Gastrocnemius medialis (tissue), 4 donors: ENCODE results near the gene IGLL1. TPM values are rescaled to one million over a fixed set of nuclear protein-coding genes. Genes with fewer than 3 reads are reported as not detected.

Source experiments
- ATAC-seq, 2 donors: fragments of 150-250 bp; one replicate each; pipeline ENCODE4 v1.9.1; 2016
- DNase-seq, 2 donors: peaks; one replicate each; pipeline ENCODE4 v3.0.0-alpha.2; 2019
- H3K27ac ChIP-seq, 4 donors: fragments of 200-600 bp; sonication (generic); 1 replicate in 1 of 4; 2 replicates in 3 of 4; pipeline ENCODE4 v1.5.1; 2016 to 2018; ENCODE audit warnings: mild to moderate bottlenecking in 2 of 4, moderate library complexity in 1 of 4
- H3K27me3 ChIP-seq, 3 donors: fragments of 200-600 bp; sonication (generic) in 2 of 3; 1 replicate in 1 of 3; 2 replicates in 2 of 3; pipeline versions ENCODE4 v1.5.1 to v1.6.0; 2016 to 2019; ENCODE audit warnings: mild to moderate bottlenecking in 1 of 3, moderate library complexity in 1 of 3
- H3K36me3 ChIP-seq, 2 donors: fragments of 200-600 bp; sonication (generic) in 1 of 2; one replicate each; pipeline ENCODE4 v1.5.1; 2017 to 2018
- H3K4me1 ChIP-seq, 2 donors: fragments of 200-600 bp; sonication (generic) in 1 of 2; one replicate each; pipeline ENCODE4 v1.5.1; 2016 to 2017; ENCODE audit warnings: mild to moderate bottlenecking in 2 of 2
- H3K4me3 ChIP-seq, 4 donors: fragments of 200-600 bp; sonication (generic) in 3 of 4; 1 replicate in 1 of 4; 2 replicates in 3 of 4; pipeline ENCODE4 v1.5.1; 2016 to 2019; ENCODE audit warnings: mild to moderate bottlenecking in 2 of 4
- H3K9me3 ChIP-seq, 3 donors: fragments of 200-600 bp; sonication (generic) in 2 of 3; 1 replicate in 1 of 3; 2 replicates in 2 of 3; pipeline ENCODE4 v1.5.1; 2016 to 2019
- POLR2A ChIP-seq, 2 donors: fragments of 450-650 bp; IDR thresholded peaks; one replicate each; pipeline ENCODE4 v1.6.1; 2017; ENCODE audit warnings: antibody characterized with exemption in 2 of 2, mild to moderate bottlenecking in 2 of 2, moderate library complexity in 2 of 2
- in situ Hi-C, 4 donors: fragments of 200-750 bp; cut with MboI; loops; one replicate each; pipeline versions ENCODE4 v1.15.0 to v1.8.0; 2017; ENCODE audit warnings: low sequenced_read_pairs in 4 of 4
- intact Hi-C: fragments of 100-400 bp; cut with DNase I; formaldehyde crosslinking; loops from one replicate; pipeline ENCODE4 v1.15.1; 2023; ENCODE audit warnings: low total_unique reads
- total RNA-seq, 4 donors: library from RNA; depleted of rRNA; stranded (reverse); fragments of >200 nt; gene quantifications; one replicate each; pipeline versions ENCODE4 v1.1.0 to v1.2.3, GENCODE V29; 2016
- TF ChIP-seq, protein P1 (sequence below), 5 experiments: fragments of 450-650 bp in 3 of 5; fragments of 200-600 bp in 2 of 5; sonication (generic) in 2 of 5; IDR thresholded peaks in 4 of 5; conservative IDR thresholded peaks in 1 of 5; 1 replicate in 4 of 5; 2 replicates in 1 of 5; pipeline ENCODE4 v1.5.1; 2016 to 2019; ENCODE audit warnings: antibody characterized with exemption in 5 of 5, mild to moderate bottlenecking in 3 of 5, moderate library complexity in 3 of 5

Gene IGLL1
- total RNA-seq, 4 donors from 2014 or later: not detected

DNA sequence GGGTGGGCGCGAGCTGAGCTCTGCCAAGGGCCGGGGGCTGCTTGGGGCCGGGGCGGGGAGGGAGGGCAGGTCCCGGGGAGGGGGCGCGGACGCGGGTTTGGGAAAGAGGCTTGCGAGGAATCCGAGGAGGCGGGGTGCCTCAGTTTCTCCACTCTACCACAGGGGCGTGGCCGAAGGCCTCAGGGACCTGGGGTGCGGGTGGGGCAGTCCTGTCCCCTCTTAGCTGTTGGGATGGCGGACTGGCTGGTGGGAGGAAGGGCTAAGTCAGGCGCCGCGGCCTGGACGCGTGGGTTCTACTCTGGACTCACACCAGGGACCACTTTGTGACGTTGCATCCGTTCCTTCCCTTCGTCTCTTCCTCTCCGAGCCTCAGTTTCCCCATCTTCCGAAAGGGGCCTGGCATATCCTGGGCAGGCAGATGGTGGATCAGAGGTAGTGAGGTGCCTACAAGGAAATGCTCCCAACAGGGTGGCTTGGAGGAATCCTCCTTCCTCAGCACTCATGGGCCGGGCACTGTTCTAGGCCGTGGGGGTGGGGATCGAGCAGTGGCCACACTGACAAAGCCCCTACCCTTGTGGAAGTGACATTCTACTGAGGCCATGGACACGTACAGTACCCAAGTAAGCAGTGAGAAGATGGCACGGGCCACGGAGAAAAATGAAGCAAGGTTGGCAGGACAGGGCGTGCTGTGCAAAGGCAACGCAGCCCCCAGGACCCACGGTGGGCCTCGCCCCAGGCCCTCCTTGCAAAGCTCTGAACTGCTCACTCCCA is 13.2 kb downstream of the IGLL1 start:
- DNase-seq: no peak
- in situ Hi-C loops: no loop called here
- H3K27me3 ChIP-seq: peaks cover 24 to 36% (median 32%) of the 10 kb centered on the region in 3 donors

DNA sequence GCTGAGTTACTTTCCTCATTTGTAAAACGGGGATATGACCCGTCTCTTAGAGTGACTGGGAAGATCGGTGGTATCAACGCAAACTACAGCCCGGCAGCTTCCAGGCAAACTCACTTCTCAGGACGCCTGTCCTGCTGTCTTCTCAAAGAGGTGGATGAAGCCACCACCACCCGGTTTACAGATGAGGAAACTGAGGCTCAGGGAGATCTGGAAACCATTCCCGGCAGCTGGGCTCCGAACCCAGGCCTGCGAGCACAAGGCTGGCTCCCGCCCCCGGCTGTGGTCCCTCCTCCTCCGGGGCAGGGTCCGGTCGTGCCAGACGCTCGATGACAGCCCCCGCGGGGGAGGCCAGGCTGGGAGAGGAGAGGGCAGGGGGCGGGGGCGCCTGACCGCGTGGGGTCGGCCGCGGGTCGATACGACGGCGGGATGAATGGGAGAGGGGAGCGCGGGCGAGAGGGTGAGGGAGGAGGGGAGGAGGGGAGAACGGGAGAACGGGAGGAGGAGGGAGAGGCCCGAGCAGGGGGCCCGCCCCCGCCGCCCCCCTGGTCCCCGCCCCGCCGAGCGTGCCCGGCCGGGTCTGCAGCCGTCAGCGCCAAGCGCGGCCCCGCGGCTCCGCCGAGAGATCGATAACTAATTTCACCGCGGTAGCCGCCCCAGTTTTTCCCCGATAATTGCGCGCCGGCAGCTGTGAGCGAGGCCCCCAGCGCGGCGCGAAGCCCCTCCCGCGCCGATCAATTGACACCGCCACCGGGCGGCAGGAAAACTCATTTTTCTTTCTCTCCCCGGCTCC is 14.0 kb downstream of the IGLL1 start:
- ATAC-seq (no peak), DNase-seq (no peak)
- H3K4me1 ChIP-seq: no peaks in the 10 kb centered on the region
- no peaks in the 10 kb centered on the region for H3K9me3 ChIP-seq
- H3K27me3 ChIP-seq: peaks cover 24 to 37% (median 32%) of the 10 kb centered on the region in 3 donors
- TF ChIP-seq POLR2A (IDR thresholded peaks at IDR 0.05): no peak
- TF ChIP-seq, protein P1, sequence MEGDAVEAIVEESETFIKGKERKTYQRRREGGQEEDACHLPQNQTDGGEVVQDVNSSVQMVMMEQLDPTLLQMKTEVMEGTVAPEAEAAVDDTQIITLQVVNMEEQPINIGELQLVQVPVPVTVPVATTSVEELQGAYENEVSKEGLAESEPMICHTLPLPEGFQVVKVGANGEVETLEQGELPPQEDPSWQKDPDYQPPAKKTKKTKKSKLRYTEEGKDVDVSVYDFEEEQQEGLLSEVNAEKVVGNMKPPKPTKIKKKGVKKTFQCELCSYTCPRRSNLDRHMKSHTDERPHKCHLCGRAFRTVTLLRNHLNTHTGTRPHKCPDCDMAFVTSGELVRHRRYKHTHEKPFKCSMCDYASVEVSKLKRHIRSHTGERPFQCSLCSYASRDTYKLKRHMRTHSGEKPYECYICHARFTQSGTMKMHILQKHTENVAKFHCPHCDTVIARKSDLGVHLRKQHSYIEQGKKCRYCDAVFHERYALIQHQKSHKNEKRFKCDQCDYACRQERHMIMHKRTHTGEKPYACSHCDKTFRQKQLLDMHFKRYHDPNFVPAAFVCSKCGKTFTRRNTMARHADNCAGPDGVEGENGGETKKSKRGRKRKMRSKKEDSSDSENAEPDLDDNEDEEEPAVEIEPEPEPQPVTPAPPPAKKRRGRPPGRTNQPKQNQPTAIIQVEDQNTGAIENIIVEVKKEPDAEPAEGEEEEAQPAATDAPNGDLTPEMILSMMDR (IDR thresholded peaks at IDR 0.05 in 4 of 5, conservative IDR thresholded peaks at IDR 0.05 in 1 of 5): no peak
- H3K4me3 ChIP-seq: peak overlapping the region in 3 of 4 donors; percentile 29 to 58 (median 43)
- no peak overlapping the region for H3K27ac ChIP-seq
- H3K36me3 ChIP-seq: no peaks in the 10 kb centered on the region
- intact Hi-C loops (no loop called here), in situ Hi-C loops (no loop called here)

More for the DNA sequence above, 13.2 kb downstream of the IGLL1 start:
- H3K27ac ChIP-seq: no peak overlapping the region
- no peaks in the 10 kb centered on the region for H3K4me1 ChIP-seq
- no peaks in the 10 kb centered on the region for H3K9me3 ChIP-seq
- TF ChIP-seq, protein P1 (IDR thresholded peaks at IDR 0.05 in 4 of 5, conservative IDR thresholded peaks at IDR 0.05 in 1 of 5): no peak
- TF ChIP-seq POLR2A (IDR thresholded peaks at IDR 0.05): no peak
- intact Hi-C loops: no loop called here
- ATAC-seq: no peak
- H3K4me3 ChIP-seq: peak overlapping the region in 2 of 4 donors; percentile 29 to 43
- H3K36me3 ChIP-seq: no peaks in the 10 kb centered on the region

DNA sequence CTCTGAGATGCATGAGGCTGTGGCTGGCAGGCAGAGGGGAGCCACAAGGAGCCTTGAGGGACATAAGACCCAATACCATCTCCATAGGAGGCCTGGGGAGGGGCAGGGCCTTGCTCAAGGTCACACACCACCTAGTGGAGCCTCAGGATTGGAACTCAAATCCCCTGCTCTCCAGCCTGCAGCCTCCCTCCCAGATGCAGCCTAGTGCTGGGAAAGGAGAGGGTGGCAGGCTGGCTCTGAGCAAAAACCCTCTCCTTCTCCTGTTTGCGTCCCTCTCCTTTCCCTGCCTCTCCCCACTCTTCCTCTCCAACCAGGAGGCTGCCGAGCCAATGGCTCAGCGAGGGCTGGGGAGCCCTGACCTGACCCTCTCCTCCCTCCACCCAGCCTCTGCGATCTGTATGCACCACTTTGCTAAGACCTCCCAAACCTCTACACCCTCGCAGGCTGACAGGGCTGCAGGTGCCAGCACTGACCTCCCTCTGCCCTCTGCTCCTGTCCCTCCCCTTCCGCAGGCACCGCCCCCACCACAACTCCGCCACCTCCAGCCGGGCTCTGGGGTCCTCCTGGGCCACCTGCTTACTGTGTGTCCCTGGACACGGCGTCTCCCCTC is 14.7 kb downstream of the IGLL1 start:
- intact Hi-C loops: no loop called here

DNA sequence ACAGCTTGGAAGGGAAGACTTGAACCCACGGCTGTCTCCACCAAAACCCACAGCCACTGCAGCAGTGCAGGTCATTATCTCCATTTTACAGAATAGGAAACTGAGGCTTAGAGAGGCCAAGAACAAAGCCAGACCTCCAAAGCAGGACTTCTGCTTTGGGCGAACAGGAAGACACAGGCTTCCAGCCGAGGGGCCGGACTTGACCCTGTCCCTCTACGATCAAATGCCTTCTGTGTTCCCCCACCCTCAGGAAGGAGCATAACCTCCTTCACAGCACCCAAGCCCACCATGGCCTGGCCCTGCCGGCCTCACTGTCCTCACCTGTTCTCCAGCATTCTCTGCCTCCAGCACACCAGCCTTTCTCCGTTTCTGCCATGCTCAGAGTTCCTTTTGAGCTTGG is 15.8 kb downstream of the IGLL1 start:
- in situ Hi-C loops: no loop called here
- peaks cover 24 to 42% (median 32%) of the 10 kb centered on the region in 3 donors for H3K27me3 ChIP-seq
- no peak for TF ChIP-seq POLR2A (IDR thresholded peaks at IDR 0.05)
- TF ChIP-seq, protein P1 (IDR thresholded peaks at IDR 0.05 in 4 of 5, conservative IDR thresholded peaks at IDR 0.05 in 1 of 5): no peak
- DNase-seq: no peak
- intact Hi-C loops: no loop called here
- H3K4me3 ChIP-seq: no peak overlapping the region
- no peaks in the 10 kb centered on the region for H3K36me3 ChIP-seq
- H3K9me3 ChIP-seq: no peaks in the 10 kb centered on the region
- H3K4me1 ChIP-seq: no peaks in the 10 kb centered on the region
- no peak for ATAC-seq
- H3K27ac ChIP-seq: no peak overlapping the region

More for the DNA sequence above, 14.7 kb downstream of the IGLL1 start:
- in situ Hi-C loops: no loop called here
- Histone ChIP-seq H3K4me3 (peak overlapping the region in 3 of 4 donors; percentile 29 to 58 (median 43)), H3K36me3 (no peaks in the 10 kb centered on the region), H3K9me3 (no peaks in the 10 kb centered on the region), H3K4me1 (no peaks in the 10 kb centered on the region), H3K27ac (no peak overlapping the region), H3K27me3 (peaks cover 24 to 37% (median 32%) of the 10 kb centered on the region in 3 donors)
- ATAC-seq (no peak), DNase-seq (no peak)
- no peak for TF ChIP-seq POLR2A (IDR thresholded peaks at IDR 0.05)
- TF ChIP-seq, protein P1 (IDR thresholded peaks at IDR 0.05 in 4 of 5, conservative IDR thresholded peaks at IDR 0.05 in 1 of 5): no peak
